GM19099 (cell line): ENCODE measurements around the gene ZNF155.

Source experiments
- POLR2A ChIP-seq: IDR thresholded peaks from 3 replicates; pipeline ENCODE4 v1.6.1; 2011; ENCODE audit warnings: low read depth; ENCODE audit not compliant: insufficient read length; ENCODE audit errors: extremely low read depth

ZNF155 gene

DNA sequence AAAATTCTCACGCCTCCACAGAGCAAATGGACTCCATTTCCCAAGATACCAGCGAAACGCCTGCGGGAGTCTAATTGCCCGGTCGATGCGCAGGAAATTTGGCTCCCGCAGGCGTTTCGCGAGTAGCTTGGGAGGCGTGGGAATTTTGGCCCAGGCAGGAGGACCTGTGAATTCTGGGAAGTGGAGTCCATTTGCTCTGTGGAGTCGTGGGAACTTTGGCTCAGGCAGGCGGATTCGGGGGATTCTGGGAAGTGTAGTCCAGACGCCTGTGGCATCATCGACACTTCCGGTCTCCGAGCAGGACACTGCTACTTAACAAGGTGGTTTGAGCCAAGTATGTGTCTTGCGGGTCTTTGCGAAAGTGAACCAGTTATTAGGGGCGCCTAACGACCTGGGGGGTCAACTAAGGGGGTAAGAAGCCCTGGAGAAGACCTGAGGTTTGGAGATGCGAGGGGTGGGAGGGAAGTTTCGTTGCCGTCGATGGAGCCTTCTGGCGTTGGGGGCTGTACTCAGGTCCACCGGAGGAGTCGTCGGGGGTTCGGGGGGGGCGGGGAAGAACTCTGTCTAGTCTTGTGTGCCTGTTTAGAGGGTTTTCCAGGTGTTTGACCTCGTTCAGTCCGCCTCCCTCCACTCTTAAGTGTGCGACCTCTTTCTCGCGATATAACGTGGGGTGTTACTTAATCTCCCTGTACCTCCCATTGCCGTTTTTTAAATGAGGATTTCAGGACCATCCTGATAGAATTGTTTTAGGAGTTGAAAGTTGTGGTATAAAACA is at the start of gene ZNF155:
Gene ZNF155 (plus strand): TSS at position 277 of the 775 bp plus-strand sequence. CDS start 4,356 bp downstream, outside the sequence.
- peak; percentile 56 for TF ChIP-seq POLR2A

DNA sequence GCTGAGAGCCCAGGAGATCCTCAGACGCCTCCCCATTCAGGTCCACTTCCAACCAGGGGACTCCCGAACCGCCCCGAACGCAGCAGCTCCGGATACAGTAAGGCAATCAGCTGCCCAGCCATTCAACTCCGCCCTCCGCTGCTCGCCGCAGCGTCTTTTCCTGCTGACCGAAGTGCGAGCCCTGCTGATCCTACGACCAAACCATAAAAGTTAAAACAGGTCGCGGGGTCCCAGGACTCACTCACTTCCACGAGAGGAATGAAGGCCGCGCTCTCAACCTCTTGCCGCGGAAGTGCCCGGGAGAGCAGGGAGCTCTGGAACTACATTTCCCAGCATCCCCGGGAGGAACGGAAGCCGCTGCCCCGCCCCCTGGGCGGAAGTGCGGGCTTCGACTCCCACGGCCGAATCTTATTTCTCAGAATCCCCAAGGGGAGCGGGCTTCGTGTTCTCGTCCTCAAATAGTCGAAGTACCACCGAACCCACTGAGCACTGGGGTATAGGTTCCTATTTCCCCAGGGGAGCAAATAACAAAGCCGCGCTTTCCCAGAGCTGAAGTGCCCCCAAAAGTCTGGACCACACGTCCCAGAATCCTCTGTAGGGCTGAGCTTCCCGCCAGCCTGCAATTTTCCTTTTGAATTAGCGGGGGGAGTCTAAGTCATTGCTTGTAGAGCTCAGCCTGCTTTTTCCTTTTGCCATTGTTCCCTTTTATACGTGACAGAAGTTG is 48.8 kb upstream of the ZNF155 start, which contains the start of gene ZNF45:
Gene ZNF45 (minus strand): TSS at position 298 of the 724 bp plus-strand sequence. CDS start 13,097 bp downstream, outside the sequence.
- TF ChIP-seq POLR2A, result peak; percentile 69

DNA sequence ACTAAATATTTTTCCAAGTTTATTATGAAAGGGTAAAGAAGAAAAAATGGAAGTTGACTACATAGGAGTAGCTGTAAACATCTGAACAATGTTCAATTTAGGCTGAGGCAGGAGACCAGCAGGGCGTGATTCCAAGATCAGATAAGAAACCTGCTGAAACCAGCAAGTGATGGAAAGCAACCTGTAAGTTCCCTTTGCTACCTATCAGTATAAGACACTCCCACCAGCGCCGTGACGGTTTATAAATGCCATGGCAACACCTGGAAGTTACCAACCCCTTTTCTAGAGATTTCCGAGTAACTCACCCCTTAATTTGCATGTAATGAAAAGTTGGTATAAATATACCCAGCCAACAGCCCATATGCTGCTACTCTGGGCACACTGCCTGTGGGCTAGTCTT is 47.8 kb upstream of the ZNF155 start:
- no peak for TF ChIP-seq POLR2A

DNA sequence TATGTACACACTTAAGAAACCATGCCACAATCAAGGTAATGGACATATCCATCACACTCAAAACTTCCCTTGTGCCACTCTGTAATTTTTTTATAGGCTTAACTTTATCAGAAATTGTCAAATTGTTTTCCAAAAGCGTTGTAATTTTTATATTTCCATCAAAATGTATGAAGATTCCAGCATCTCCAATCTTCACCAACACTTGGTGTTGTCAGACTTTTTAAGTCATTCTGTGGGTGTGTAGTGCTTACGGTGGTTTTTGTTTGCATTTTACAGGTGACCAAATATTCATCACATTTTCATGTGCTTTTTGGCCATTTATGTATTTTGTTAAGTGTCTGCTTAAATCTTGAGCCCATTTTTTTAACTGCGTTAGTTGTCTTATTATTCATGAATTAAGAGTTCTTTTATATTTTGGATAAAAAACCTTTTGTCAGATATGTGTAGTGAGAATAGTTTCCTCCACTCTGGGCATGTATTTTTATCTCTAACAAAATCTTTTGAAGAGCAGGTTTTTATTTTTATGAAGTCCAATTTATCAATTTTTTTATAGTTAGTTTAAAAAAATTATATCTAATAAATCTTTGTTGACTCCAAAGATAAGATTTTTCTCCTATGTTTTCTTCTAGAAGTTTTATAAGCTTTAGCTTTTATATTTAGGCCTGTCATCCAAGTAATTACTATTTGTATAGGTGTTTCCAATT is 44.3 kb upstream of the ZNF155 start:
- no peak for TF ChIP-seq POLR2A

DNA sequence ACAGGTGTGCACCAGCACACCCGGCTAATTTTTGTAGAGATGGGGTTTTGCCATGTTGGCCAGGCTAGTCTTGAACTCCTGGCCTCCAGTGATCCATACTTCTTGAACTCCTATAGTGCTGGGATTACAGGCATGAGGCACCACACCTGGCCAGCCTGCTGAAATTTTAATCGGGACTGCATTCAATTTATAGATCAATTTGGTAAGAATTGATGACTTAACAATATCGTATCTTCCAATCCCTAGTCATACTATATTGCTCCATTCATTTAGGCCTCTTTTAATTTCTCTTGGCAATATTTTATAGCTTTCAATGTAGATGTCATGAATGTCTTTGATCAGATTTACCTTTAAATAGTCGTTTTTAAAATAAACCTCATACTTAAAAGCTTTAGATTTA is 43.3 kb upstream of the ZNF155 start:
- TF ChIP-seq POLR2A, result no peak

DNA sequence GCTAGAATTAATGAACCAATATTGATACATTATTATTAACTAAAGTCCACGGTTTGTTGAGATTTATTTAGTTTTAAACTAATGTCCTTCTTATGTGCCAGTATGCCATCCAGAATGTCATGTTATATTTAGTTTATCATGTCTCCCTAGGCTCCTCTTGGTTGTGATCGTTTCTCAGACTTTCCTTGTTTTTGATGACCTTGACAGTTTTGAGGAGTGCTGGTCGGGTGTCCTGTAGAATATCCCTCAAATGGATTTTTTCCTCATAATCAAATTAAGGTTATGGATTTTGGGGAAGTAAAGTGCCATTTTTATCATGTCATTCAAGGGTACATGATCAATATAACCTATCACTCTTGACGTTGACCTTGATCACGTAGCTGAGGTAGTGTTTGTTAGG is 42.8 kb upstream of the ZNF155 start:
- no peak for TF ChIP-seq POLR2A

DNA sequence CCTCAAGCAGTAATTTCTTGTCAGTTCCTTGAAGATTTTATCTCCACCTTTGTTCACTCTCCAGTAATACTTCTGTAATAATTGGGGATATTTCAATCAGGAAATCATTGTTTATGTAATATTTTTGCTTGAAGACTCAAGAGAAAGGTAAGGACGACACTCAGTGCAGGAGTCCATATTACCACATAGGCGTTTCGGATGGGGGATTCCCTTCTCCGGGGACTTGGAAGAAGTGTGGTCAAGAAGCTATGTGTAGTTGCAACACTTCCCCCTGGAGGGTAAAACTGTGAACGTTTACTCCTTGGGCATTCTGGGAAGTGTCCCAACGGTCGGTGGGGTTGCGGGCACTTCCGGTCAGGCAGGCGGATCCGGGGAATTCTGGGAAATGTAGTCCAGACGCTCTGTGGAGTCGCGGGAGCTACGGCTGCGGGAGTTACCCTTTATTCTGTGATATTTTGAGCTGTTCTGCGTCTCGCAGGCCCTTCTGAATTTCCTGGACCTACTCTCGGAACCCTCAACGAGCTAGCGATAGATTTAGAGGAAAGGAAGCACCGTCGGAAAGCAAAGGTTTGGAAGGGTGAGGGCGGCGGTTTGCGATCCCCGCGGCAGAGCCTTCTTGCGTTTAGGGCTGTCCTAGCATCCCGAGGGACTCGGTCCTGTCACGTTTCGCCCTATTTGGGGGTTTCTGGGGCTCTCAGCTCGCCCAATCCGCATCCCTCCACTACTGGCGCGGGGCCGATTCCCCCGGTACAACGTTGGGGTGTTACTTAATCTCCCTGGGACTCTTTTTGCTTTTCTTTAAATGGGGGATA is 32.9 kb upstream of the ZNF155 start, which contains the start of gene ZNF221:
Gene ZNF221 (plus strand): TSS at position 395 of the 812 bp plus-strand sequence. CDS start 11,499 bp downstream, outside the sequence.
- TF ChIP-seq POLR2A, result peak; percentile 43

DNA sequence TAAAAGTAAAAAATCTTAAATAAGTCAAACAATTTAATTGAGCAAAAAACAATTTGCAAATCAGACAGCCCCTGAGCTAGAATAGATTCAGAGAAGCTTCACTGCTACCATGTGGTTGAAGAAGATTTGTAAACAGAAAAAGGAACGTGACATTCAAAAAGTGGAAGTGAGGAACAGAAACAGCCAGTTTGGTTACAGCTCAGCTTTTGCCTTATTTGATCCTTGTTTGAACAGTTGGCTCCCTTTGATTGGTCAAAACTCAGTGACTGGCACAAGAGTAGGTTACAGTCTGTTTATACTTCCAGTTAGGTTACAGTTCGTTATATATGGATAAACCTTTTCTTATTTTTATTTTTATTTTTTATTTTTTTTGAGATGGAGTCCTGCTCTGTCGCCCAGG is 27.2 kb upstream of the ZNF155 start:
- TF ChIP-seq POLR2A, result no peak

DNA sequence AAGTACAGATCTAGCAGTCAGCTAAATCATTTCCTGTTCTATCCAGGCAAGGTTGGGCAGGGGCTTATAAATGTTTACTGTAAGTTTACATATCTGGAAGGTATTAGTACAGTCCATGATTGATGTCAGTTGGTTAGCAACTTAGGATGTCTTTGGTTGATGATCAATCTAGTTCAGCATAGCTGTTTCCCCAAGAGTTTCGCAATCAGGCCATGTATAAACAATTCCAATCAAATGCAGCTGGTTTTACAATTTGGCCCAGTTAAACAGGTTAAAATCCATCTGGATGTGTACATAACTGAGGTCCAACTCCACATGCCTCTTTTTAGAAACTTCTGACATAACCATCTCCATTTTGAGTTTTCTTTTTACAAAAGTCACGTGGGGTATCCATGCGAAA is 26.1 kb upstream of the ZNF155 start:
- no peak for TF ChIP-seq POLR2A

DNA sequence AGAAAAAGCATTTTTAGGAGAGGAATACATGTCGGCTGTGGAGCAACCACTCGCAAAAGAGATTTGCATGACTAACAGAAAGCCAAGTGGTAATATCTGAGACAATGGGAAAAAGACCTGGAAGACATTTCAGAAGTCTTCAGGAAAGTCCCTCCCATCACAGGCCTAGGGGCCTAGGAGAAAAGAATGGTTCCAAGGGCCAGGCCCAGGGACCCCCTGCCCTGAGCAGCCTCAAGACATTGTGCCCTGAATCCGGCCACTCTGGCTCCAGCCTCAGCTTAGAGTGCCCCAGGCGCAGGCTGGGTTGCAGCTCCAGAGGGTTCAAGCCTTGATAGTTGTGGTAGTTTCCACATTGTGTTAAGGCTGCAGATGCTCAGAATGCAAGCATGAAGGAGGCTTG is 23.6 kb upstream of the ZNF155 start:
- TF ChIP-seq POLR2A, result no peak

DNA sequence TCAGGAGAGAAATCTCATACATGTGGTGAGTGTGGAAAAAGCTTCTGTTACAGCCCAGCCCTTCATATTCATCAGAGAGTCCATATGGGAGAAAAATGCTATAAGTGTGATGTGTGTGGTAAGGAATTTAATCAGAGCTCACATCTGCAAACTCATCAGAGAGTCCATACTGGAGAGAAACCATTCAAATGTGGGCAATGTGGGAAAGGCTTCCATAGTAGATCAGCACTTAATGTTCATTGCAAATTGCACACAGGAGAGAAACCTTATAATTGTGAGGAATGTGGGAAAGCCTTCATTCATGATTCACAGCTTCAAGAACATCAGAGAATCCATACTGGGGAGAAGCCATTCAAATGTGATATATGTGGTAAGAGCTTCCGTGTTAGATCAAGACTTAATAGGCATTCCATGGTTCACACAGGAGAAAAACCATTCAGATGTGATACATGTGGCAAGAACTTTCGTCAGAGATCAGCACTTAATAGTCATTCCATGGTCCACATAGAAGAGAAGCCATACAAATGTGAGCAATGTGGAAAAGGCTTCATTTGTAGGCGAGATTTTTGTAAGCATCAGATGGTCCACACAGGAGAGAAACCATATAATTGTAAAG is 17.8 kb upstream of the ZNF155 start:
- TF ChIP-seq POLR2A, result no peak

DNA sequence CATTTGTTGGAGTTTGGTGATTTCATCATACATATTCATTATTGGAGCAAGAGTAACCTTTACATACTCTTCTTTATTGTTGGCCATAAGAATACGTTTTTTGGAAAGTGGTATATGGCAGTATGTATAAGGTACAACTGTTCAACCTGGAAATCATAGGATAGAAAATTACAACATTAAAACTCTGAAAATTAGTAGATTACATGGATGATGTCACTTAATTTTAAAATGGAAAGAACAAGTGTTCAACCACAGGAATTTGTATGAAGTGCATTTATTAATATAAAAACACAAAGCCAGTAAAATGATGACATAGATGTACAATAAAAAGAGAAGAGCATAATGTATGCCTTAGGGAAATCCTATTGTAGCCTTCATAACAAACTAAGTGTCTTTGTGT is 7.3 kb upstream of the ZNF155 start:
- no peak for TF ChIP-seq POLR2A

DNA sequence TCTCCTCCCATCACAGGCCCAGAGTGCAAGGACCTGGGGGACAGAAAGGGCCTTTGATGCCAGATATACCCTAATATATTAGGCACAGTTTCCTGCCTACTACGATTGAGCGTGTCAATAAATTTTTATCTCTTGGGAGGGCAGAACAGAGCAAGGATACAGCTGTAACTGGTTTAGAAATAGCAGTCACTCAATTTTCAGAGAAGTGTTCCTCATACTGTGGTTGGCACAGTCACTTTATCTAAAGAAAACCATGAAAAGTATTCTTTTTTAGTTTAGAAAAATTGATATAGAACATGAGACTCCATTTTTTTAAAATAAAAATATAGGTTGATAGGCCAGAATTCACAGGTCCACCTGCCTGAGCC is 460 bp upstream of the ZNF155 start:
- no peak for TF ChIP-seq POLR2A

DNA sequence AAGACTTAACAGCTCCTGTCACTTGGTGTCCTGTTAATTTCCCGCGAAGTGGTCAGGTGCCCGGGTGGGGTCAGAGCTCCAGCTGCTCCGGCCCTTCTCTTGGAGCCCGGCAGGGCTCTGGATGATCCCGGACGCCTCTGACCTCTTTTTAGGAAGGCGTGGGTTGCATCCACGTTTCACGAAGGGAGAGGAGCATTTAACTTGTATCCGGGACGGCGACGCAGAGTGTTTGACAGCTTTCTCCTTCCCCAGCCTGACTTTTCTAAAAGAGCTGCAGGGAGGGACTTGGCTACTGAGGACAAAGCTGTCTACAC is 656 bp downstream of the ZNF155 start:
- no peak for TF ChIP-seq POLR2A
